Activated CD8-positive, alpha-beta memory T cell treated with anti-CD3 and anti-CD28 coated beads for 24 hours (primary cell): ENCODE data around the gene ZMYM1.
"Not testable (repeated sequence)": the region's sequence is repeated elsewhere in the genome, so short reads cannot be mapped to it uniquely, and the experiment has no call there.

ENCODE experiments used
- DNase-seq: peaks from one replicate; pipeline ENCODE4 v3.0.0-alpha.2; 2020

Gene ZMYM1

DNA sequence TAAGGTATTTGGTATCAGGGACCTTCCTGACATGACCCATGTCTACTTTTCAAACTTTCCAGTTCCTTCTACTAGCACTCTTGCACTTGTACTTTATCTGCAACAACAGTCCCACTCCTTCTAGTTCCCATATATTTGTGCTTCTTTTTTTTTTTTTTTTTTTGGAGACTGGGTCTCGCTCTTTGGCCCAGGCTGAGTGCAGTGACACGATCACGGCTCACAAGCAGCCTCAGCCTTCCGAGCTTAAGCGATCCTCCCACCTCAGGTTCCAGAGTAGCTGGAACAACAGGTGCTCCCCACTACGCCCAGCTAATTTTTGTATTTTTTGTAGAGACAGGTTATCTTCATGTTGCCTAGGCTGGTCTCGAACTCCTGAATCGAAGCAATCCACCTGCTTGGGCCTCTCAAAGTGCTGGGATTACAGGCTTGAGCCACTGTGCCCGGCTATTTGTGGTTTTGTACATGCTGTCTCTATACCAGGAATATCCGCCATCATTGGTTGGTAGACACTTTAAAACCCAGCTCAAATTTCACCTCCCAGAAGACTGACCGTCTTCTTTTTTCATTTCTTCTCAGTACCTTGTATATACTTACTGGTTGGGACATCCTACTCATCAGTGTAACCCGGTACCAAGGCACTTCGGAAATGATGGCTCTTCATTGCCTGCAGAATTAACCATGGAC is 1.1 kb downstream of the ZMYM1 start:
- DNase-seq: no peak

DNA sequence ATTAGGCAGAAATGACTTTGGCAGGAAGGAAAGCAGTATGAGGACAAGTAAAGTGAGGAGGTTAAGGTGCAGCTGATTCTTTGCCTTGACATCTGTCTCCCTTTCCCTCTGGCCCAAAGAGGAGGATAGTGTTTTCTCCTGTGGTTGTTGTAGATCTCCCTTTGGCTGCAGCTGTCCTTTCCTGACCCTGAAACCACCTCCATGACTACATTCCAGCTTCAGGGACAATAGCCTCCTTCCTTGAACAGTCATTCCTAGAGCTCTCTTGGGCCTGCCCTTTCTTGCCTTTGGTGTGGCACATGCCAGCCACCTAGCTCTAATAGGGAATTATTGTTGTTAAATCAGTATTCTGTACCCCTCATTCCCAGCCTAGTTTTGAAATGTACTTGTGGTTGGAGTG is 6.2 kb downstream of the ZMYM1 start:
- DNase-seq: no peak

DNA sequence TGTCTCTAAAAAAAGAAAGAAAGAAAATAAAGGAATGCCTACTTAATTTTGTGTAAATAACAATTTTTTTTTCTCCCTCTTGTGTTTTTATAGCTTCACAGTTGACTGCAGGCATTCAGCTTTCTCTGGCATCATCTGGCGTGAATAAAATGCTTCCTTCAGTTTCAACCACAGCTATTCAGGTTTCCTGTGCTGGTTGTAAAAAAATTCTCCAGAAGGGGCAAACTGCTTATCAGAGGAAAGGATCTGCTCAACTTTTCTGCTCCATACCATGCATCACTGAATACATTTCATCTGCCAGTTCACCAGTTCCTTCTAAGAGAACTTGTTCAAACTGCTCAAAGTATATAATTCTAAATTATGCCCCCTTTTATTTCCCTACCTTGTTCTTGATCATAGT is 18.0 kb downstream of the ZMYM1 start:
- no peak for DNase-seq

DNA sequence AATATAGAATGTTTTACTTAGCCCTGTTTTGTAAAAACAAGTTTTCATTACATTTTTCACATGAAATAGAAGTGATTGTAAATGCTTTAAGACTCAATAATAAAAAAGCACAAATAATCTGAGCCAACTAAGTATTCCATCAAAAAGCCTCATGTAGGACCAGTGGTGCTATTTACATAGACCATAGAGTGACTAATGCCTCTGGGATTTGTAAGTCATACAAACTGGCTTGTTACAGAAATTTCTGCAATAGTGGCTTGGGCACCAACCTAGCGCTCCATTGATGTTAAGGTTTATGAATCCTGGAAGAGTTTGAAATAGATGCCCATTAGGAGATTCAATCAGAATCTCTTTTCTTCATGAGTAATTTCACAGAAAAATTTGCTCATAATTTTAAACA is 31.9 kb downstream of the ZMYM1 start:
- DNase-seq: no peak

DNA sequence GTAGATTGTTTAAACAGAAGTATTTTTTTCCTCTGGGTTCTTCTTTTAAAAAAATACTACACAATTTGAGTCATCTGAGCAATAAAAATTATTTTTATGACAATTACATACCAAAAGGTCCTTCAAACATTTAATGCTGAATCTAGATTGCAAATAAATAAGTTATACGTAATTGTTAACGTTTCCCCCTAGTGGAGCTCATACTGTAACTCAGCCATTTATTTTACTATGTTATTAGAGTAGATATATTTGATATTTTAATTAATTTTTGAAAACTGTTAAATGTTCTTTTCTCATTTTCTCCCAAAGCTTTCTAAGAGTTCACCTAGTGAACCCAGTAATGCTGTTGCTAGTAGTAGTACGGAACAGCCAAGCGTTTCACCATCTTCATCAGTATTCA is 33.5 kb downstream of the ZMYM1 start:
- DNase-seq: no peak

DNA sequence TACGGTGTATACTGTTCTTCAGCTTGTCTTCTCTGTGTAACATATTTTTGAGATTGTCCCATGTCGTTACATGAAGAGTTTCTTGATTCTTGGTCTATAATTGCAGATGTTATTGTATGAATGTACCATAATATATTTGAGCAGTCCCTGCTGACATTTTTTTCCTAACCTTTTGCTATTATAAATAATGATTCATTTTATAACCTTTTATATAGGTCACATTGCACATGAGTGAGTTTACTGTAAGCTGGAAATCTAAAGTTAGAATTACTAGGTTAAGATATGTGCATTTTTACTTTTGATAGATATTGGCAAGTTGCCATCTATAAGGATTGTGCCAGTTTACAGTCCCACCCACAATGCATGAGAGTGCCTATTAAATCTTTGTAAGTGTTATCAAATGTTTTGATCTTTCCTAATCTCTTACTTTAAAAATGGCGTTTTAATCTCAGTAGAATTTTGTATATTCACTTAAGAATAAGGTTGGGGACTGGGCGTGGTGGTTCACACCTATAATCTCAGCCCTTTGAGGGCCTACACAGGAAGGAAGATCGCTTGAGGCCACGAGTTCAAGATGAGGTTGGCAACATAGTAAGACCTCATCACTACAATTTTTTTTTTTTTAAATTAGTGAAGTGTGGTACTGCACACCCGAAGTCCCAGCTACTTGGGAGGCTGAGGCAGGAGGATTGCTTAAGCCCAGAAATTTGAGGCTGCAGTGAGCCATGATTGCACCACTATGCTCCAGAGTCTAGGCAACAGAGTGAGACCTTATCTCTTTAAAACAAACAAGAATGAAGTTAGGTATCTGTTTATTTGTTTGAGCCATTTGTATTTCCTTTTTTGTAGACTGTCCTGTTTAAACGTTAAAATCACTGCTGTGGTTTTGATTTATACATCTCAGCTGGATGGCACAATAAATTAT is 36.5 kb downstream of the ZMYM1 start:
- no peak for DNase-seq

DNA sequence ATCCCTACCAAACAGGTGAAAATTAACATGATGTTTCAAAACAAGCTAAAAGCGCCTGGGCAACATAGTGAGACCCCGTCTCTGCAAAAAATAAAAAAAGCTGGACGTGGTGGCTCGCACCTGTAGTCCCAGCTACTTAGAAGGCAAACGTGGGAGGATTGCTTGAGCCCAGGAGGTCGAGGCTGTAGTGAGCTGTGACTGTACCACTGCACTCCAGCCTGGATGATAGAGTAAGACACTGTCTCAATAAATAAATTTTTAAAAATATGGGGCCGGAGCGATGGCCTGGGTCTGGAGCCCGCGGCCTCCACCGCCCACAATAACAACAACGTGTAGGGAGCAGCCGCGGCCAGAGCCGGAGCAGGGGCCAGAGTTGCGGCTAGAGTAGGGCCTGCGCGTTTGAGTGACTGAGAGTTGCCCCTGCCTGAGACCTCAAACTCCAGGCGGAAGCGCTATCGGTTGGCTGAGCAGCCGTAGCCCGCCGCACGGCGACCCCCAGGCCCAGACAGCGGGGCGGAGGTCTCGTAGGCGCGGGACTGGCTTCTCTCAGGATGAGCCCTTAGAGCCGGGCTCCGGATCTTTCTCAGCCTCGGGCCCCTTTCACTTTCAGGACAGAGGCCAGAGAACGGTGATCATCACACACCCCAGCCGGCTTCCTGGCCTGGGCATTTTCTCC is 41.4 kb downstream of the ZMYM1 start:
- peak; percentile 60 for DNase-seq

DNA sequence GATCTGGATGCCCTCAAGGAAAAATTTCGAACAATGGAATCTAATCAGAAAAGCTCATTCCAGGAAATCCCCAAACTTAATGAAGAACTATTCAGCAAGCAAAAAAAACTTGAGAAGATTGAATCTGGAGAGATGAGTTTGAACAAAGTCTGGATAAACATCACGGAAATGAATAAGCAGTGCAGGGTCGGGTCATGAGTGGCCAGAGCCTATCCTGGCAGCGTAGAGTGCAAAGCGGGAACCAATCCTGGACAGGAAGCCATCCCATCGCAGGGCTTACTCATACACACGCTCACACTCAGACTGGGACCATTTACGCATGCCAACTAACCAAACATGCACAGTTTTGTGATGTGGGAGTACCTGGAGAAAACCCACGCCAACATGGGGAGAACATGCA is 43.1 kb downstream of the ZMYM1 start:
- no peak for DNase-seq

DNA sequence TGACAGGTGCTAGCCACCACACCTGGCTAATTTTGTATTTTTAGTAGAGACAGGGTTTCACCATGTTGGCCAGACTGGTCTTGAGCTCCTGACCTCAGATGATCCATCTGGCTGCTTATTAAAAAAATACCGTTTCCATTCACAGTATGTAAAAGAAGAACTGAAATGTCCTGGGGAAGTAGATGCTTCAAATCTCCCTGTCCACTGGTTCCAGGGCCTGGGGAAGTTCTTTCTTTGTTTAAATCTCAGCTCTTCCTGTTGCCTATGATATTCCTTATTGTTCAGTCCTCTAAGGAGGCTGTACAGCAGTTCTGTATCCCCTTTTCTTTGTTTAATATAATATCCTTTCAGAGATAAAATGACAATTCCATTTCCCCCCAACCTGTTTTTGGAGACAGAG is 47.4 kb downstream of the ZMYM1 start:
- DNase-seq: no peak

DNA sequence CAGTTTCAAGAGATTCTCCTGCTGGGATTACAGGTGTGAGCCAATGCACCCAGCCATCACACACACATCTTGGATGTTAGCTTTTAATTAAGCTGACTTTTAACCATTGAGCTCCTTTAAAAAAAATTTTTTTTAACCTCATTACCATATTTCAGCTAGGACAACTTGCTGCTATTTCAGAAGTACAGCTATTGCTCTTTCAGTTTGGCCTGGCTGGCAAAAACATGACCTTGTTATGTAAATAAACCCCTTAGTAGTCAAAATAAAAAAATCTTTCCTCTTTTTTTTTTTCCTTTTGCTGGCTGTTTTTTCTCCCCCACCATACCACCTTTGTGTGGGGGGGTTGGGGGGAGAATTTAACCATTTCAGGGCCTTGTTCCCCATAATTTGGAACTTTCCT is 49.9 kb downstream of the ZMYM1 start:
- DNase-seq: no peak

DNA sequence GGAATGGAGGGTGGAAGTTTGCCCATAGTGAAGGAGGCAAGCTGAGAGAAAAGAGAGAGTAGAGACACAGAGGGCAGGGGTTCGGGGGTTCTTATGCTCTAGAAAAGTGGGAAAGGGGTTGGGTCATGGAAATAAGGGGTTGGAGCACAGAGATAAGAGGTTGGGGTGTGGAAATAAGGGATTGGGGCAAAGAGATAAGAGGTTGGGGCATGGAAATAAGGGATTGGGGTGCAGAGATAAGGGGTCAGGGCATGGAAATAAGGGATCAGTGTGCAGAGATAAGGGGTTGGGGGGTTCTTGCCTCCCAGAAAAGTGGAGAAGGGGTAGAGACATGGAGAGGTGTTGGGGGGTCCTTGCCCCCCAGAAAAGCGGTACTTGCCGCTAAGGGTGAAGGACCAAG is 57.6 kb downstream of the ZMYM1 start:
- DNase-seq: no peak

DNA sequence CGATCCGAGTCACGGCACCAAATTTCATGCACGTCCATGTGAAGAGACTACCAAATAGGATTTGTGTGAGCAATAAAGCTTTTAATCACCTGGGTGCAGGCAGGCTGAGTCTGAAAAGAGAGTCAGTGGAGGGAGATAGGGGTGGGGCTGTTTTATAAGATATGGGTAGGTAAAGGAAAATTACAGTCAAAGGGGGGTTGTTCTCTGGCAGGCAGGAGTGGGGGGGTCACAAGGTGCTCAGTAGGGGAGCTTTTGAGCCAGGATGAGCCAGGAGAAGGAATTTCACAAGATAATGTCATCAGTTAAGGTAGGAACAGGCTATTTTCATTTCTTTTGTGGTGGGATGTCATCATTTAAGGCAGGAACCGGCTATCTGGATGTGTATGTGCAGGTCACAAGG is 58.4 kb downstream of the ZMYM1 start:
- DNase-seq: not testable (repeated sequence)

DNA sequence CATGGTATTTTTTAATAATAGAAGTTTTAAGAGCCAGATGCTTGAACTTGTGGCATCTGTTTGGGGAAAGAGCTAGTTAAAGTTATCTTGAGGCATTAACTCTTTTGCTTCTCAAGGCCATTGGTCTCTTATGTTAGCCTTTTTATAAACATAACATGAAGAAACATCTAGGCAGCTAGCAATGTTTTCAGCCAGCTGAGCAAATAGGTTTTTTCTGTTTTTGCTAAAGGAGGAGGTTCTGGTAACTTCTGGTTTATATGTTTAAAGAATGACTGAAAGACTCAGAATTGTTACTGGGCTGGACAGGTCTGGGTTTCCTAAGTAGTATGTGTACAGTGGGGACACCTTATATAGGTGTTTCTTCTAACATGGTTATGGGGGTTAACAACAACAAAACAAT is 63.1 kb downstream of the ZMYM1 start:
- DNase-seq: not testable (repeated sequence)

DNA sequence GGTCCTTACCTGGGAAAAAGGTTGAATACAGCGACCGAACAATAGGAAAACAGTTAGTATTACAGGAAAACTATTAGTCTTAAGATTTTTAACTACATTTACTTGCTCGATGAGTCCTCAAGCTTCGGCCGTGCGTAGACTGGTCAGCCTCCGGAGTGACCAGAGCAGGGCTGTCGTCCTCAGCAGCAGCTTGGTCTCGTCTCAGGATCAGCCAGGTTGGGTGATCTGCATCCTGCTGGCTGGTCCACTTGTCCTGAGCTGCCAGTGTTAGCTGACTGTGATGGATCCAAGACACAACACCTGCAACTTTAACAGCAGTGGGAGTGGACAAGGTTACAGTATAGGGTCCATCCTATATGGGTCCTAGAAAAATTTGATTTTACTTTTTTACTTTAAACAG is 63.5 kb downstream of the ZMYM1 start:
- DNase-seq: not testable (repeated sequence)

DNA sequence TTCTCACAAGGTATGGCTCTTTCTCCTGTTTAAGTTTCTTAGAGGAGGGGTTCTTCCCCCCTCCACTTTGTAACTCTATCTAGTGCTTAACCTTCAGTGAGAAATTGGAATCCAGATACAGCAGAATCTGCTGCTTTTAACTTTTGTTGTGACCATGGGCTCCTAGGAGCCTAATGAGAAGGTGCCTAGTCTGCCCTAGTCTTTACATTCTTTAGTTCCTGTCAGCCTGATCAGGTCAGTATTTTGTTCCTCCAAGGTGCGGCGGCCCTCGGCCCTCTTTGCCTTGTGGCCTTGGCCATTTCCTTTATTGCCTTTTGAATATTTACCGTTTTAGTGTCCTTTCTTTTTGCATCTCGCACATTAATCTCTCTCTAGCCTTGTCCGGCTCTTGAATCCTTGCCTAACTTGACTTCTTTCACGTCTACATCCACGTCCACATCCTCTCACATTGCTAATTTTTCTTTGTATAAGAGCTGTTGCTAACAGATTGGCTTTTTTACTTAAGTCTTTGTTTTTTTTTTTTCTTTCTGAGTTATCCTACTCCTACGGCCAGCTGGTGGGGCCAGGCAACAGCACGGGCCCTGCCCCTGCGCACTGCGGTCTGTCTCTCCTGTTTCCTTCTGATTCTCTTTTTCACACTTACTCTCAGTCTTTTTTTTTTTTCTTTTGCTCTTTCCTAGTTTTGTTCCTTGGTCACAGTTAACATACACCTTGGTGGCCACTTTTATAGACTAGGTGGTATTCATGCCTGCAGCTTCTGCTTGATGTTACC is 64.7 kb downstream of the ZMYM1 start:
- DNase-seq: no peak

DNA sequence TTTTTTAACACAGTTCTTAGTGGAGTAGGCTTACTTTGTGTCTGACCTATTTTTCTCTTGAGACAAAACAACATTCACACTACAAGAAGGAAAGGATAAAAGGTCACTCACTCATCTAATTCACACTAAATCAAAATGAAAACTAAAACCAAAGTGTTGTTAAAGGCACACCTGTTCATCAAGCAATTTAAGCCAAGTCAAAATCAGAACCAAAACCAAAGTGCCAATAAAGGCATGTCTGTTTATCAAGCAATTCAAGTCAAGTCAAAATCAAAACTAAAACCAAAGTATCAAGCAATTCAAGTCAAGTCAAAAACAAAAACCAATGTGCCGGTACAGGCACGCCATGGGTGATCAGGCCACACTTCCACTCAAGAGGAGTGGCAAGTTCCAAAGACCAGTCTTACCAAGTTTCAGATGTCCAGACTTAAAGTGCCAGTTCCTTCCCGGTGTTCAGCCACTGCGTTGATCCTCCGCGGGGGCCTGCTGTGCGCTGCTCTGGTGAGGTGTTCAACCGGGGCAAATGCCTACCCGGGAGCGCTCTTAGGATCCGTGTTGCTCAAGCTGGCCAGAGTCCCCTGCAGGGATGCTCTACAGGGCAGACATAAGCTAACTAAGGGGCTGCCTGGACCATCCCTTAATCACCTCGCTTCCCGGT is 66.8 kb downstream of the ZMYM1 start:
- DNase-seq: not testable (repeated sequence)

DNA sequence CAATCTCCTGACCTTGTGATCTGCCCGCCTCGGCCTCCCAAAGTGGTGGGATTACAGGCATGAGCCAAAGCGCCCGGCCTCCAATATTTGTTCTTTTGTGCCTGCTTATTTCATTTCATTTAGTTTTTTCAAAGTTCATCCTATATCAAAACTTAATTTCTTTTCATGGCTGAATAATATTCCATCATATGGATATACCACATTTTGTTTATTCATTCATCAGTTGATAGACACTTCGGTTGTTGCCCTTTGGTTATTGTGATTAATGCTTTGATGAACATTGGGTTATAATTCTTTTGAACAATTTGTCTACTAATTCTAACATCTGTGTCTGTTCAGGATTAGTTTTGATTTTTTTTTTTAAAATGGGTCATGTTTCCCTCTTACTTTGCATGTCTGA is 72.0 kb downstream of the ZMYM1 start:
- DNase-seq: no peak

DNA sequence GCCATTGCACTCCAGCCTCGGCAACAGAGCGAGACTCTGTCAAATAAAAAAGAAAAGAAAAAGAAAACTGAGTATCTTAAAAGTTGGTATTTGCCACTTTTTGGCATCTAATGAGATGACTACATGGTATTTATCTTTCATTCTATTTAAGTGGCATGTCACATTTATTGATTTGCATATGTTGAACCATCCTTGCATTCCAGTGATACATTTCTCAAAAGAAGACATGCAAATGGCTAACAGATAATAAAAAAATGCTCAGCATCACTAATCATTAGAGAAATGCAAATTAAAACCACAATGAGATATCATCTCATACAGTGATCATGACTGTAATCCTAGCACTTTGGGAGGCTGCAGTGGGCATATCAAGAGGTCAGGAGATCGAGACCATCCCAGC is 85.7 kb downstream of the ZMYM1 start:
- no peak for DNase-seq
